ENCODE data around the gene TEX35. TPM values are rescaled to one million over a fixed set of nuclear protein-coding genes. Genes with fewer than 3 reads are reported as not detected.

Gene TEX35
- total and polyA plus RNA-seq, 10 of the 15 experiments (the other 5 are each of a cell fraction or from before 2014, with no cell fraction given), result not detected

DNA sequence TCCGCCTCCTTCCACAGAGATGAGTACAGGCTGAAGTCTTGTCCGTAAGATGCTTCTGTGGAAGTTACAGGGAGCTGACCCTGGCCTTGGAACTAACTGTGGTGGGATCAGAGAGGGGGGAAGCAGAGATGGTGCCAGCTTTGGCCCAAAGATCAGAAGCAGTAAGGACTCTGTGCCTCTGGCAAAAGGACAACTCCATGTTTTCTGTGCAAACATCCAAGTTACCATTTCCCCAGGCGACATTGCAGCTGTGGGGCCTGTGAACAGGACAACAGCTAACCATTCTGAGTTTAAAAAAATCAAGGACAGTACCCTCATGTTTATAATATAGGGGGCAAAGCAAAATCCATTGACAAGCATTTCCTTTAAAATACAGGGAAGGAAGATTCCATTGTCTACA lies 38.4 kb downstream of the TEX35 start:
- in situ Hi-C loops (cut with MboI), result no loop called here
- TF ChIP-seq, protein P1, sequence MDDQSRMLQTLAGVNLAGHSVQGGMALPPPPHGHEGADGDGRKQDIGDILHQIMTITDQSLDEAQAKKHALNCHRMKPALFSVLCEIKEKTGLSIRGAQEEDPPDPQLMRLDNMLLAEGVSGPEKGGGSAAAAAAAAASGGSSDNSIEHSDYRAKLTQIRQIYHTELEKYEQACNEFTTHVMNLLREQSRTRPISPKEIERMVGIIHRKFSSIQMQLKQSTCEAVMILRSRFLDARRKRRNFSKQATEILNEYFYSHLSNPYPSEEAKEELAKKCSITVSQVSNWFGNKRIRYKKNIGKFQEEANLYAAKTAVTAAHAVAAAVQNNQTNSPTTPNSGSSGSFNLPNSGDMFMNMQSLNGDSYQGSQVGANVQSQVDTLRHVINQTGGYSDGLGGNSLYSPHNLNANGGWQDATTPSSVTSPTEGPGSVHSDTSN (IDR thresholded peaks at IDR 0.05; ENCODE audit: insufficient replicate concordance, low read depth, low read length), result no peak
- TF ChIP-seq FOXM1 (IDR thresholded peaks at IDR 0.05; ENCODE audit: low read depth, low read length), result no peak
- no peak for TF ChIP-seq ZNF622 (IDR thresholded peaks at IDR 0.05)
- no peak for TF ChIP-seq GATAD2B (conservative IDR thresholded peaks at IDR 0.05; ENCODE audit: low read depth)
- TF ChIP-seq, protein P2, sequence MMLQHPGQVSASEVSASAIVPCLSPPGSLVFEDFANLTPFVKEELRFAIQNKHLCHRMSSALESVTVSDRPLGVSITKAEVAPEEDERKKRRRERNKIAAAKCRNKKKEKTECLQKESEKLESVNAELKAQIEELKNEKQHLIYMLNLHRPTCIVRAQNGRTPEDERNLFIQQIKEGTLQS (IDR thresholded peaks at IDR 0.05; ENCODE audit: borderline replicate concordance, extremely low read depth, low read depth, low read length), result no peak
- TF ChIP-seq NFYA (IDR thresholded peaks at IDR 0.05; ENCODE audit: borderline replicate concordance, low read depth, low read length), result no peak
- ATAC-seq (no peak), DNase-seq (ENCODE audit: low read depth, low spot score) (no peak), FAIRE-seq (no peak)
- H3K4me3 ChIP-seq, result no peak overlapping the region
- no peaks in the 10 kb centered on the region for H3K4me1 ChIP-seq (ENCODE audit: control insufficient read depth, insufficient read depth, low read length)
- H3K27me3 ChIP-seq (replicated peaks in 1 of 2; ENCODE audit: control insufficient read depth in 2 of 2, insufficient read depth in 2 of 2, low read length in 1 of 2), result no peaks in the 10 kb centered on the region
- intact Hi-C loops (cut with micrococcal nuclease; ENCODE audit: unreplicated experiment), result no loop called here
- no TSS peak for BruUV-seq (replicated peaks)
- H3K36me3 ChIP-seq (ENCODE audit: control insufficient read depth in 2 of 2, insufficient read depth in 2 of 2, low read length in 1 of 2), result 0 out of 4 replicates have a peak, but pooled peaks cover 0 to 3% of the 10 kb centered on the region in 2 experiments
- H4K20me1 ChIP-seq (ENCODE audit: control insufficient read depth, insufficient read depth), result no peaks in the 10 kb centered on the region
- POLR2A ChIA-PET, result no interaction called here
- RAD21 ChIA-PET (ENCODE audit: unreplicated experiment), result no interaction called here
- no peak overlapping the region for H3K9ac ChIP-seq (ENCODE audit: control insufficient read depth, insufficient read depth, low read length)
- CTCF ChIA-PET, result interaction anchor here (1.2 to 1.4 kb wide), 2 partner anchors 9 to 452 kb away, joined by 3 to 5 read pairs; no protein-coding TSS in a partner anchor
- no peak overlapping the region for H3K27ac ChIP-seq (ENCODE audit: control insufficient read depth, insufficient read depth)
- no peak overlapping the region for H2AFZ ChIP-seq (ENCODE audit: control insufficient read depth, low read depth, low read length)
- no peak overlapping the region for H3K4me2 ChIP-seq (ENCODE audit: control insufficient read depth, insufficient read depth)
- H3K9me3 ChIP-seq (replicated peaks; ENCODE audit: control insufficient read depth, insufficient read depth, low read length), result no peaks in the 10 kb centered on the region; the same call in 2 of the 3 replicates
- SMC1A ChIA-PET (ENCODE audit: uncharacterized antibody, unreplicated experiment), result interaction anchor here (0.7 to 1.0 kb wide), 2 partner anchors 201 to 205 kb away, joined by 3 read pairs; no protein-coding TSS in a partner anchor
- 100% methylated on average over 3 of the region's 3 CpGs for WGBS (ENCODE audit: insufficient coverage, insufficient replicate concordance, low lambda C conversion rate, missing lambda C conversion rate)
- no peaks in the 10 kb centered on the region for H3K79me2 ChIP-seq (ENCODE audit: control insufficient read depth, insufficient read depth, low read length)

Measured in GM12878 (cell line).